AG09309 (cell line): Measurements from ENCODE around the gene ARHGAP22.
A peak's percentile ranks its signal among the peaks of the same experiment; 100 is the strongest.

Experiments
- DNase-seq: peaks from one replicate; pipeline ENCODE4 v3.0.0-alpha.2; 2010; ENCODE audit warnings: low read depth
- H3K4me3 ChIP-seq: 2 replicates; pipeline ENCODE4 v1.5.1; 2011; ENCODE audit warnings: mild to moderate bottlenecking, low read depth, low read length, moderate library complexity; ENCODE audit not compliant: control insufficient read depth
- TF ChIP-seq, protein P1 (sequence below): IDR thresholded peaks from 2 replicates; pipeline ENCODE4 v1.5.1; 2011; ENCODE audit warnings: mild to moderate bottlenecking, low read depth, low read length, inconsistent platforms; ENCODE audit not compliant: insufficient read depth, control insufficient read depth; ENCODE audit errors: missing control alignments

Gene ARHGAP22

DNA sequence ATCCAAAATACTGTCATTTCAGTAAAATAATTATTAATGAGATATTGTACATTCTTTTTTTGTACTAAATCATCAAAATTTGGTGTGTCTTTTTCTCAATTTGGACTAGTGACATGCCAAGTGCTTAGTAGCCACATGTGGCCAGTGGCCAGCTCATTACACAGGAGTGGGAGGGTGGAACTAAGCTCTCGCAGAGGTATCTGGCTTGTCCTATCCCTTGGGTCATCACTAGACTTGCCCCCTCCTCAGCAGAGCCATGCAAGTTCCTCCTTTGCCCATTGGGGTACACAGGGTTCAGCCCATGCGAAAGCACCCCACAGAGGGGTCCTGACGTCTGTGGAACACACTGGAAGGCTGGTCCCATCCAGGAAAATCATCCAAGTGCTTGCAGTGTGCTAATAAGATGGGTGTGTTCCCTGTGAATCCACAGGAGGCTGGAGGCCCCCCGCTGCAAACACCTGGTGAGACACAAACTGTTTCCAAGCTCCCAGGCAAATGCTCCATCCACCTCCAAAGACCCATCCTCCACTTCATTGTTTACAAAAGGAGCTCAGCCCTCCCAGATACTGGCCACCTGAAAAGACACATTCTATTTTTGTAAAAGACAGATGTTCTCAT lies 1.3 kb downstream of the ARHGAP22 start:
- peak overlapping the region; percentile 73 for H3K4me3 ChIP-seq
- no peak for DNase-seq
- TF ChIP-seq, protein P1, sequence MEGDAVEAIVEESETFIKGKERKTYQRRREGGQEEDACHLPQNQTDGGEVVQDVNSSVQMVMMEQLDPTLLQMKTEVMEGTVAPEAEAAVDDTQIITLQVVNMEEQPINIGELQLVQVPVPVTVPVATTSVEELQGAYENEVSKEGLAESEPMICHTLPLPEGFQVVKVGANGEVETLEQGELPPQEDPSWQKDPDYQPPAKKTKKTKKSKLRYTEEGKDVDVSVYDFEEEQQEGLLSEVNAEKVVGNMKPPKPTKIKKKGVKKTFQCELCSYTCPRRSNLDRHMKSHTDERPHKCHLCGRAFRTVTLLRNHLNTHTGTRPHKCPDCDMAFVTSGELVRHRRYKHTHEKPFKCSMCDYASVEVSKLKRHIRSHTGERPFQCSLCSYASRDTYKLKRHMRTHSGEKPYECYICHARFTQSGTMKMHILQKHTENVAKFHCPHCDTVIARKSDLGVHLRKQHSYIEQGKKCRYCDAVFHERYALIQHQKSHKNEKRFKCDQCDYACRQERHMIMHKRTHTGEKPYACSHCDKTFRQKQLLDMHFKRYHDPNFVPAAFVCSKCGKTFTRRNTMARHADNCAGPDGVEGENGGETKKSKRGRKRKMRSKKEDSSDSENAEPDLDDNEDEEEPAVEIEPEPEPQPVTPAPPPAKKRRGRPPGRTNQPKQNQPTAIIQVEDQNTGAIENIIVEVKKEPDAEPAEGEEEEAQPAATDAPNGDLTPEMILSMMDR = no peak

DNA sequence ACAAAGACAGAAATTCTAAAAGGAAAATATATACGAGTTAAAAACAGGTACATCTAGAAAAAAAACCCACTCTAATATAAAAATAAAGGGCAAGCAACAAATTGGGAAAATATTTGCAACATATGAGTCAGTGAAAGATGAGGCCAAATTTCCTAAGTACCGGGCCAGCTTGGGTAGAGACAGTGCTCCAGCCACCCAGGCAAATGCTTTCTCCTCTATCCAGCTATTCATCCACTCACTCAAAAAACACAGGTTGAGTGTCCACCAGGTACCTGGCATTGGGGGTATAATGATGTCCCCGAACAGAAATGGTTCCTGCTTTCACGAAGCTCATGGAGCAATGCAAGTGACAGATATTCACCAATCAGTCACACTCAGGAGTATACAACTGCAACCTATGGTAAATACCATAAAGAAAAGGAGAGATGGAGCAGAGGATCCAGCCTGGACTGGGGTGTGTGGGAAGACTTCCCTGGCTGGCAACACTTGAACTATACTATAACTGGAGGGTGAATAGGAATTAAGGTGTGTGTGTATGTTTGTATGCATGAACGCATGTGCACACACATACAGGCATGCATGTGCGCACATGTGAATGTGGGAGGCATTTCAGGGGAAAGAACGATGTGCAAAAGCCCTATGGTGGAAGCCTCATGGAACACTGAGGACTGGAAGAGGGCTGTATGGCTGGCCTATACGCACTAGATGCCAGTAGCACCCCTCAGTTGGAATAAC lies 2.3 kb downstream of the ARHGAP22 start:
- TF ChIP-seq, protein P1 = no peak
- peak overlapping the region; percentile 0 for H3K4me3 ChIP-seq

DNA sequence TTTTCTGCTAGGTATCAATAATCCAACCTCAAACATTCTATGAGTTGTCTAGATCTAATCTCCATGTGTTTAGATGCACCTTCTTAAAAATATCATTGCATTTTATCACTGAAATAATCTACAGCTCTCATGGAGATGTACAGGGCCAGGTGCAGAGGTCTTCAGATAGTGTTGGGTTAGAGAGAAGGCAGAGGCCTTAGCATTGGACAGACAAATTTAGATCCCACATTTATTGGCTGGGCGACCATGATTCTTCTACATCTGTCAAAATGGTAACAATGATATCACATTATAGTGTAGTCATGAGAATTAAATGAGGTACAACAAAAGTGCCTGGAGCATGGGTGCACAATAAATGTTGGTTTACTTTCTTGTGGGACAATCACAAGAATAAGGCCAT lies 3.1 kb downstream of the ARHGAP22 start:
- no peak overlapping the region for H3K4me3 ChIP-seq
- no peak for DNase-seq
- TF ChIP-seq, protein P1 = no peak

More for the DNA sequence above, 2.3 kb downstream of the ARHGAP22 start:
- no peak for DNase-seq

DNA sequence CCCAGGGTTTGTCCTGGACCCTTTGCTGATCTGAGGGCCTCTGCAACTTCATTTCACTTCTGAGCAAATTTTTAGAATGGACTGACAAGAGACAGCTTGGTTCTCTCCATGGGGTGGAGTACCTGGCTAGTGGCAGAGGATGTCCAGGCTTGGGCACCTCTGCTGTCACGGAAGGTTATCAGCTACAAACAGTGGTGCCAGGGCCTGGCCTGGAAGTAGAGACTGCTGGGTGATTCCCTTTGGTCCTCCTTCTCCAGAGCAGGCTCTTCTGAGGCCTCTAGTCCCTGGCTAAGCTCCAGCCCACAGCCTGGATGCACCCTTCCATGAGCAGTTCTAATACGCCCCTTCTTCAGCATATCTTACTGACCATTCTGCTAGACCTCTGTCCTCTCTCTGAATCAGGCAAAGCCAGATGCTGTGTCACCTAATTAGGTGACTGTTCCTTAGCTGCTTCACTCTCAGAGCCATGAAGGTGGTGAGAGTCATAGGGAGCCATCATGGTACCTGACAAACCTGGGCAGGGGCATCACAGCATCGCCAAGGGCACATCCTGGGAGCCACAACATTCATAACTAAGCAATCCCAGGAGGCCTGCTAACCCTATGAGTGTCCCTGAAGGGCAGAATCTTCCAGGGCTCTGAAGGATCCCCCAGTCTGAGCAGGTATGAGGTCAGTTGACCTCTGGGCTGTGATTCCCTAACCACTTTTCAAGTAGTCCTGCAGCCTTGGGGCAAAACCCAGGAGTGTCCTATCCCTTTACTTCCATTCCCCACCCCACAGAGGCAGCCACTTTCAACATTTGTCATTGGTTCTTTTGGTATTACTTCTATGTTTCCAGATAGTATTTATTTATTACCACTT lies 4.0 kb downstream of the ARHGAP22 start:
- DNase-seq = no peak
- TF ChIP-seq, protein P1 = no peak
- H3K4me3 ChIP-seq = no peak overlapping the region

DNA sequence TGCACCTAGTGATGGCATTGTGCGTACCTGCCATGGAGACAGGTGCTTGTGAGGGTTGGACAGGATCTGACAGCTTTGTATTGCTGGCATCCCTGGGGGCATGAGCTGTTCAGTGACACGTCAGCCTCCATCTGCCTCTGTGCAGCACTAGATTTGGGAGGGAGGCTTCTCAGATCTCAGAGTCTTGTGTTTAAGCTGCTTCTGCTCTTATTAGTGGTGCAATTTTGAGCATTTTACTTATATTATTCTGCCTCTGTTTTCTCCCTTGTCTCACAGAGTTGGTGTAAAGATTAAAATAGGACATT lies 5.1 kb downstream of the ARHGAP22 start:
- no peak overlapping the region for H3K4me3 ChIP-seq
- DNase-seq = no peak
- TF ChIP-seq, protein P1 = no peak

DNA sequence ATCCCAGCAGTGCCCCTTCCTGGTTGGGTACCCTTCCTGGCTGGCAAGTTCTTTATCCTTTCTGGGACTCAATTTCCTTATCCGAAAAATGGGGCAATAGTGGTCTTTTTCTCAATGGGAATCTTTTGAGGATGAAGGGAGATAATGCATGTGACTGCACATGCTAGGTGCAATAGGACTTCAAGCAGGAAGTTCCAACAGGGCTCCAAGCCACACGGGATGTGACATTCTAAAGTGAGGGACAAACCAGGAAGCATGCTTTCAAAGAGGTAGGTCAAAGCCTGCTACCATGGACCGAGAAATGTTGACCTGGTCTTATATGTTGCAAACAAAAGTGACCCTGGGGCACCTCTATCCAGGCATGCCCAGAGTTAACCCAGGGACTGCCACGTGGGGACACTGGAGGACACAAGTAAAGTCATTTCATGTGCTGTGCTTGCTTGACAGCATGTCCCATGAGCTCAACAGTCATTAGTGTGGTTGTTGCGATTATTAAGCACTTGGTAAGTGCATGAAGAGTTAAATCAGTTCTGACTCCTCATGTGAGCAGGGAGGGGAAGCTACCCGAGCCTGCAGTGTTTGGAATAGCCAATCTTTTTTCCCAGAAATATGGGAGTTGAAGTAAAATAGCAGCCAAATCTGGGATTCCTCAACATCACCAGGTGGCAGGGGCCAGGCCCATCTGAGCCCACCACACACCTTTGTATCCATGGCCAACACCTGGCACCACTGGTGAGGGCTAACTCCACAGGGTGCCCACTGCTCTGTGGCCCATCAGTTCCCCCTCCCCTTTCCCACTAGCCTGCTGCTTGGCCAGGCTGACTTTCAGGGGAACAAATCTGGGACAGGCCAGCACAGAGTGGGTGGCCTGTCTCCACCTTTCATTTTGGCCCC lies 5.7 kb downstream of the ARHGAP22 start:
- TF ChIP-seq, protein P1 = no peak
- H3K4me3 ChIP-seq = no peak overlapping the region
- DNase-seq = no peak
